Measurements from ENCODE around the gene POU2AF3. TPM values are rescaled to one million over a fixed set of nuclear protein-coding genes. Genes with fewer than 3 reads are reported as not detected.

POU2AF3 gene
- total RNA-seq, result not detected in 2 replicates

DNA sequence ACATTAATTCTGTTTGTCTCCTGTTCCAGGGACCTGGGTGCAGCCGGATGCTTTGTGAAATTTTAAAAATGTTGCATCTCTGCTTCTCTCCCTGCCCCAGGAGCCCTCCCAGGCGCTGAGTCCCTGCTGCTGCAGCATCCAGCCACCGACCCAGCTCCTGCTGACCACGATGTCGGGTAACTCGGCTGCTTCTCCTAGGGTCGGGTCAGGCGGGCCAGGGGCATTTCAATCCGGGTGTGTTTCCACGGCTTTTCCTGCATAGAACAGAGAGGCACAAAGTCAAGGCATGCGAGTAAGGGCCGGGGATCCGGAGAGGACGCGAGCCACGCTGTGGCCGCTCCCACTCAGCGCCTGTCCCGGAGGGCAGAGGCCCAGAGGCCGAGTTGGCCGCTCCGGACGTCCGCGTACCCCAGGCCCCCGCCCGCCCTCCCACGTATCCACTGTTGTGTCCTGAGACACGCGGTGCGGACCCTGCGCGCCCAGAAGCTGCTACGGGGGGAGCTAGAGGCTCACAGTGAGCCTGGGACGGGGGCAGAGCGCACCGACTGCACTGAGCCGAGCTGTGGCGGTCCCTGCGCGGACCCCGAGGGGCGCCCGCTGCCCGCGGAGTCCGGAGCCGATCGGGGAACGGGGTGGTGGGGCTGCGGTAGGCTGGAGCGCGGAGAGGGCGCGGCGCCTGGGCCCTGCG is at the start of gene POU2AF3:
POU2AF3 (plus strand) TSS at position 134 of the 688 bp plus-strand sequence; CDS start at position 170, 36 bp downstream.

Other genes starting within 250 kb of the POU2AF3 start
- not detected in 2 replicates for gene POU2AF2, start 52.8 kb upstream of the POU2AF3 start, total RNA-seq
- gene POU2AF1, start 80.7 kb downstream of the POU2AF3 start, total RNA-seq, result not detected in 2 replicates
- not detected in 2 replicates for gene BTG4, start 213.8 kb downstream of the POU2AF3 start, total RNA-seq
- gene HOATZ, start 216.2 kb downstream of the POU2AF3 start, total RNA-seq, result under 0.01 TPM in 1 of 2 replicates, not detected in the other
- gene LAYN, start 242.2 kb downstream of the POU2AF3 start, total RNA-seq, result 16.9 and 30.2 TPM in 2 replicates